Measurements from ENCODE around the gene CALHM1.
A peak's percentile ranks its signal among the peaks of the same experiment; 100 is the strongest.

The CALHM1 gene

GRCh38 chr10:103455235-103455634 lies 3.5 kb downstream of the CALHM1 start:
- DNase-seq (ENCODE audit: low read depth in 3 of 3), result no peak

GRCh38 chr10:103454026-103454425 lies 4.7 kb downstream of the CALHM1 start:
- DNase-seq (ENCODE audit: low read depth in 3 of 3), result no peak

GRCh38 chr10:103452506-103453230 lies 6.0 kb downstream of the CALHM1 start:
- DNase-seq (ENCODE audit: low read depth in 3 of 3), result no peak

- peak; percentile 19 to 33 (median 31) for DNase-seq (ENCODE audit: low read depth in 3 of 3)
These were observed 6.7 kb downstream of the CALHM1 start, which contains the start of gene CALHM2 for GRCh38 chr10:103451831-103452505. Gene CALHM2 (minus strand): TSS chr10:103452370. CDS start chr10:103449941, 2,429 bp downstream.

- peak in 1 of 3 experiments; percentile 13 for DNase-seq (ENCODE audit: low read depth in 3 of 3)
These were observed 7.4 kb downstream of the CALHM1 start for GRCh38 chr10:103451091-103451813.

DNA sequence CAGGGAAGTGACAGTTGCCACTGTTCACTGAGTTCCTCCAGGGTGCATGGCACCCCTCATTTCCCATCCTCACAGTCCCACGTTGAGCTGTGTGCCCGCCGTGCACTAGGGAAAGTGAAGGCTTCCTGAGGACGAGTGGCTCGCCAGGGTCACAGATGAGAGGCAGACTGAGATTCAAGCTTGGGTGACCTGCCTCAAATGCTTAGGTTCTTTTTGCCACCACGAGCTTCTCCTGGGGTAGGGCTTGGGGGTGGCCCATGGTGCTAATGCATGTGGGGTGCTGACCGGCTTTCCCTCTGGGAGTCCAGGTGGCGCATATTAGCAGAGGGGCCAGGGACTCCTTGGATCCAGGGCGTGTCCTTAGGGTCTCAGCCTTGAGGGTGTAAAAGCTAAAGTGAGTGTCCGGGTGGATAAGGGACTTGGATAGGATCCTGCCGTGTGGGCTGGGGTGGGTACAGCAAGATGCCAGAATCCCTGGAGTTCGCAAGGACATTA lies 8.5 kb downstream of the CALHM1 start:
- DNase-seq (ENCODE audit: low read depth in 3 of 3), result no peak

DNA sequence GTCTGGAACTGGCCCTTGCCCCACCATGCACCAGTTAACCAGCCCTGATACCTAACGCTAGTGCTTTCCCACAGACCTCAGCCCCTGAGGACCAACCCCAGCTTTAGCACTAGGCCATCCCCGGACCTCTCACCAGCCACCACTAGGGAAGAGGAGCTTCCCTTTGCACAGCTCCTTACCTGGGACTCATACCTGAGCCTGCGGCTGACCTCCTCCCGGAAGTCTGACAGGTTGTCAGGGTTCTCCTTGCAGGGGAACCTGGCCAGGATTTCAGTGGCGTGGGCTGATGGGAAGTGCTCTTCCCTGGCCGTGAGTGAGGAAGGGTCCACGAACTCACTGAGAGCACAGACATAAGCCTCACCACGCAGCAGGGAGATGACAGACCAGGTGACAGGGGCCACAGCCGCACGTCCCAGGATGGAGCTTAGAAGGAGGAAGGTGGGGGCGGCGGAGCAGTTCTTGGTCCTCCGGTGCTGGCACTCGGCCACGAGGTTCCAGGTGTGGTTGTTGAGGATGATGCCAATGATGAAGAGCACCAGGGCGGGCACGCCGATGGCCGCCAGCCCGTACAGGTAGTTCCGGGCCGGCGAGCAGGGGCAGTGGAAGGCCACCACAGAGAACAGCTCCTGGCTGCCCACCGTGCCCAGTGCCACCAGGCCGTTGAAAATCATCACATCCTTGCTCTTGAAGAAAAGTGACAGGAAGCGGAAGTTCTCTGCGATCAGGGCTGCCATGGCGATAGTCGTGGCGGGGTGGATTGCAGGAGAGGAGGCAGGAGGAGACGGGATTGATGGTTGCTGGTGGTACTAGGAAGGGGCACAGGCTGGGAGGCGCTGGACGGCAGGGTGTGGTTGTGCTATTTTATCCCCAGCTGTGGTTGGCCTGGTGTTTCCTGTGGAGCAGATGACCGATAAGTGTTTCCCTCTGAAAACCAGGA lies 9.2 kb downstream of the CALHM1 start:
- DNase-seq (ENCODE audit: low read depth in 3 of 3), result no peak

GRCh38 chr10:103448746-103449145 lies 10.0 kb downstream of the CALHM1 start:
- DNase-seq (ENCODE audit: low read depth in 3 of 3), result no peak

DNA sequence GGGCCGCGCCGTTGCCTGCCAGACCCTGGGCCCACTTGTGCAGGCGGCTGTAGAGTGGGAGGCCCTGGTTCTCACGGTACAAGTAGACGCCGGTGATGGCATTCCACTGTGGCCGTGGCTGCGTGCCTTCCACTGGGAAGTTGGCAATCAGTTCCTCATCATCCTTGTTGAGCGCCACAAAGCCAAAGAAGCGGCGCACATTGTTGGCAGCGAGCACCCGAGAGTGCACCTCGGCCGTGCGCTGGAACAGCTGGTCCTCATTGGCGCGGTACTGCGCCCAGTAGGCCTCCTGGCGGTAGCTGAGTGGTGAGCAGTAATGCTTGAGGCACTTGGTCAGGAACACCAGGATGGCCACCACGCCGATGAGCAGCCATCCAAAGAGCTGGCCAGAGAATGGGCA lies 11.5 kb downstream of the CALHM1 start:
- no peak for DNase-seq (ENCODE audit: low read depth in 3 of 3)

DNA sequence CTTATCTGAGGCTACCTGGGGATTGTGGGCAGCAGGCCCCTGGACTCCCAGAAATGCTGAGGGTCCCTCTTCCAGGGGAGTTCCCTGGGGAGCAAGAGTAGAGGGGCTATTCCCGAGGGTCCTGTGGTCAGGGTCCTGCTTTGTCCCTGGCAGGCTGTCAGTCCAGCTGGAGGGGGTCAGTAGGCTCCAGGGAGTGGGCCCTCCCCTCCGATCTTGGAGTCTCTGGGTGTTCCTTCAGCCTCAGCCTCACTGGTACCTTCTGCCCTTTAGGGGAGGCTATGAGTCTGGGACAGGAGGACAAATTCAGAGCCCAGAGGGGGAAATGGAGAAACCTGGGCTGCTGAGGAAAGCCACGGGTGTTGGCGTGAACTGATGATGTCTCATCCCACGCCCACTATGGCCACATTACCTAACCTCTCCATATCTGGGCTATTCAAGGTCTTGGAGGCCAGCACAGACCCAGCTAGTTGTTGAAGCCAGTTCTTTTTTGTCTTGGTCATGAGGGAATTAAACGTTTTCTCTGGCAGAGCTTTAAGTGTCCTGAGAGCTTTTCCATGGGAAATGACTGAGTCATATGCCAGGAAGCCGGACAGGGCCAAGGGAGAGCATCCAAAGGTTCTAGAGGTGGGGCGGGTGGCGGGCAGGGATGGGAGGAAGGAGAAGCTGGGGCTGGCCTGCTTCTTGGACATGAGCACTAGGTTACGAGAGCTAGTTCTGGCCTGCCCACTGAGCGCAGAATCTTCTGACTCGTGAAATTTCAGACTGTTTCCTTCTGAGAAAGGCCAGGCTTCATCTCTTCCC lies 12.7 kb downstream of the CALHM1 start:
- DNase-seq (ENCODE audit: low read depth in 3 of 3), result no peak

GRCh38 chr10:103445366-103445765 lies 13.3 kb downstream of the CALHM1 start:
- DNase-seq (ENCODE audit: low read depth in 3 of 3), result no peak

GRCh38 chr10:103444478-103444877 lies 14.2 kb downstream of the CALHM1 start:
- DNase-seq (ENCODE audit: low read depth in 3 of 3), result no peak

DNA sequence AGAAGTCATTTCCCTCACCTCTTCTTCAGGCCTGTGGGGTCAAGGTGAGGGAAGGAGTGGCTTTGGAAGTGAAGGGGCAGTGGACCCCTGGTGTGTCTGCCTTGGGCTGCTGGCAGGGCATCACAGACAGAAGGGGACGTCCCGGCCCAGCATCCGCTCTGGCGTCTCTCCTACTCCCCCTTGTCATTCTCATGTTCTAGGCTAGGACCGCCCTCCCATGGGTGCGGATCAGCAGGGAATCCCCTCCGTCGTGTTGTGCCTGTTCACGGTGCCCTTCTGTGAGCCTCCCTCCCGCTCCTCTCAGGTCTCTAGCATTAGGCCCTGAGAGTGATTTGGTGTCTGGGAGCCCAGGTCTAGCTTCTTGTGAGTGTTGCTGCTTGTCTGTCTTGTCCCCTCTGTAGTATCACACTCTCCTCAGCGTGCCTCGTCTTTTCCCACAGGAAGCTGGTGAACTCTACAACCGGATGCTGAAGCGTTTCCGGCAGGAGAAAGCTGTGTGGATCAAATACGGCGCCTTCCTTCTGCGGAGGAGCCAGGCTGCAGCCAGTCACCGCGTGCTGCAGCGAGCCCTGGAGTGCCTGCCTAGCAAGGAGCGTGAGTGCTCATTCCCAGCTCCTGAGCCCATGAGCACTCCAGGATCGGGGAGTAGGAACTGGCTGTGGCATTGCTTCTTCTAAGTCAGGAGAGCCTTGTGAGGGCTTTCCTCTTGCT lies 15.1 kb downstream of the CALHM1 start:
- DNase-seq (ENCODE audit: low read depth in 3 of 3), result no peak

DNA sequence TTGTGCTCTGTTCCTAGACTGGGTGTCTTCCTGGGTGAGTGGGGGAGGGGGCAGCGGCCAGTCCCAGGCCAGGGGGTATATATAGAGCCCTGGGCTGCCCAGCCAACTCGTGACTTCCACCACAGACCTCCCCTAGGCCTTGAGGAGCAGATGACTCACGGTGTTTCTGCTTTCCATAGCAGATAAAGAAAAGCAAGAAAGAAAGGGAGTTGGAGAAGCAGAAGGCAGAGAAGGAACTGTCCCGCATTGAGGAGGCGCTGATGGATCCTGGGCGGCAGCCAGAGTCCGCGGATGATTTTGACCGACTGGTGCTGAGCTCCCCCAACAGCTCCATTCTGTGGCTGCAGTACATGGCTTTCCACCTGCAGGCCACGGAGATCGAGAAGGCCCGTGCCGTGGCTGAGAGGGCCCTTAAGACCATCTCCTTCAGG lies 16.7 kb downstream of the CALHM1 start:
- DNase-seq (ENCODE audit: low read depth in 3 of 3), result no peak

GRCh38 chr10:103441611-103442010 lies 17.1 kb downstream of the CALHM1 start:
- DNase-seq (ENCODE audit: low read depth in 3 of 3), result no peak

DNA sequence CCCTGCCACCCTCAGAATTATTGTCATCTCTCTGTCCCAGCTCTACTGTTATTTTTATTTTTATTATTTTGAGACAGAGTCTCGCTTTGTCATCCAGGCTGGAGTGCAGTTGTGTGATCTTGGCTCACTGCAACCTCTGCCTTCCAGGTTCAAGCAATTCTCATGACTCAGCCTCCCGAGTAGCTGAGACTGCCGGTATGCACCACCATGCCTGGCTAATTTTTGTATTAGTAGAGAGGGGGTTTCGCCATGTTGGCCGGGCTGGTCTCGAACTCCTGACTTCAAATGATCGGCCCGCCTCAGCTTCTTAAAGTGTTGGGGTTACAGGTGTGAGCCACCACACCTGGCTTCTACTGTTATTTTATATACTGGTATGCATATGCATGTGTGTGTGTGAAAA lies 17.5 kb downstream of the CALHM1 start:
- no peak for DNase-seq (ENCODE audit: low read depth in 3 of 3)

DNA sequence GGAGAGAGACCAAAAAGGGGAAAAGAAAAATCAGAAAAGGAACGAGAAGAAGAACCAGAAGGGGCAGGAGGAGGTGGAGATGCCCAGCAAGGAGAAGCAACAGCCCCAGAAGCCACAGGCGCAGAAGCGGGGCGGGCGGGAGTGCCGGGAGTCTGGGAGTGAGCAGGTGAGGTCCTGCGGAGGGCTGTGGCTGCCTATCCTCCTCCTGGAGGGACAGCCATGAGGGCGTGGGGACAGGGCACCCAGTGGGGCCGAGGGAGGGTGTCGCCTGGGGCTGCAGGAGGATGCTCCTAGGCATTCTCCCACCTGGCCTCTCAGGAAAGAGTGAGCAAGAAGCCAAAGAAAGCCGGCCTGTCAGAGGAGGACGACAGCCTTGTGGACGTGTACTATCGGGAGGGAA lies 18.3 kb downstream of the CALHM1 start:
- no peak for DNase-seq (ENCODE audit: low read depth in 3 of 3)

DNA sequence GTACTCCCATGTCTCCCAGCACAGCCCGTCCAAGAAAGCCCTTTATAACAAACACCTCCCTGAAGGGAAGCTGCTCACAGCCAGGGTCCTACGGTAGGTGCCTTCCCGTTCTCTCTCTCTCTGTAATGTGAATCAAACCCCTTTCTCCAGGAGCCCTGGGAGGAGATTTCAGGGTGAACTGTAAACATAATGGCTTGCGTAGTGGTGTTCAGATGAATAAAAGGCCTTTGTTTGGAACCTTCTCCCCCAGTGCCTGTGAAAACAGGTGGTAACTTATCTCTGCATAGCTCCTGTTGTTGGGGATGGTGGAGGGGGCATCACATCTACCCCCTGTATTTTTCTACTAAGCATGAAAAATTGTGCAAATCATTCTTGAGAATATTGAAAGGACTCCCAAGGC lies 18.9 kb downstream of the CALHM1 start:
- no peak for DNase-seq (ENCODE audit: low read depth in 3 of 3)

- no peak for DNase-seq (ENCODE audit: low read depth in 3 of 3)
These were observed 24.8 kb downstream of the CALHM1 start for GRCh38 chr10:103433858-103434257.

DNA sequence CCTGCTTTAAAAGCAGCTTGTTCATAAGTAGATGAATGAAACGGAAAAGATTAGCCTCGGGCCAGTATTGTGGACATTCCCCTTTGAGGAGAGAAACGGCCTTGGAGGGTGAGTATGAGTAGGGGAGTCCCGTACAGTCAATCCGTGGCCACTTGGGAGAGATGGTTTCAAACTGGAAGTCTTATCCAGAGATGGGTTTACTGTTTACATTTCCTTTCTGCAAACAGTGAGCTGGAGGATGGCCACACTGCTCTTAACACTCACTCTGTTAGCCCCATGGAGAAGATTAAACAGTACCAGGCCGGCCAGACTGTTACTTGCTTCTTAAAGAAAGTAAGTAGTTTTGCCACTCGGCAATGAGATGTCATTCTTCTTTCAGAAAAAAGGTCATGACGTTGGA lies 26.8 kb downstream of the CALHM1 start:
- no peak for DNase-seq (ENCODE audit: low read depth in 3 of 3)
